Iris pigment epithelial cell (primary cell): Measurements from ENCODE around the gene CD99.

ENCODE experiments used
- DNase-seq: peaks from one replicate; pipeline ENCODE4 v3.0.0-alpha.2; 2011; ENCODE audit warnings: low read depth

Gene CD99

DNA sequence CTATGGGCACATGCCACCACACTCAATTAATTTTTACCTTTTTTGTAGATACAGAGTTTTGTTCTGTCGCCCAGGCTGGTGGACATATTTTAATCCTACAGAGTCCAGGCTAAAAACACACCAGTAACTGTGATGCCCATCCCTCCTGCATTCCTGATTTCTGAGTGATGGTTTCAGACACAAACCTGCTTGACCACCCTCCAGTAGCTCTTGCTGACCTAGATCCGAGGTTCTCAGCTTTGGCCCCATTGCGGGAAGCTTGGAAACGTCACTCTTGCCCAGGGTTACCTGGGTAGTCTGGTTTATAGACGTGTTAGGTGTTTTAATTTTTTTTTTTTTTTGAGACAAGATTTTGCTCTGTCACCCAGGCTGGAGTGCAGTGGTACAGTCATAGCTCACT is 7.5 kb downstream of the CD99 start:
- no peak for DNase-seq

DNA sequence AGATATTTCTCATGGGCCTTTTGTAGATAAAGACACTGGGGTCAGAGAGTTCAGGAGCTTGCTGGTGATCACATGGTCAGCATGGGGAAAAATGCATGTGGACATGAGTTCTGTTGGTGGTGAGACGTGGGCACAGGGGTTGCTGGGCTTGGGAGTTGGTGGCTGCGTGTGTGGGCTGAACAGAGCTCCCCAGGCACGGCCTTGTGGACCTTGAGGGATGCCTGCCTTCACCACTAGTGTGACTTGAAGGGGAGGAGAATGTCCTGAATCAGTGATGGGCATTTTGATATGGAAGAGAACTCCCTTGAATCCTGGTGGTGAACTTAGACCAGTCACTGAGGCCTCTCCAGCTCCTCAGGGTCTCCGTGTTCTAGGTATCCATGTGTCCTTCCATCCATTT is 8.9 kb downstream of the CD99 start:
- no peak for DNase-seq

DNA sequence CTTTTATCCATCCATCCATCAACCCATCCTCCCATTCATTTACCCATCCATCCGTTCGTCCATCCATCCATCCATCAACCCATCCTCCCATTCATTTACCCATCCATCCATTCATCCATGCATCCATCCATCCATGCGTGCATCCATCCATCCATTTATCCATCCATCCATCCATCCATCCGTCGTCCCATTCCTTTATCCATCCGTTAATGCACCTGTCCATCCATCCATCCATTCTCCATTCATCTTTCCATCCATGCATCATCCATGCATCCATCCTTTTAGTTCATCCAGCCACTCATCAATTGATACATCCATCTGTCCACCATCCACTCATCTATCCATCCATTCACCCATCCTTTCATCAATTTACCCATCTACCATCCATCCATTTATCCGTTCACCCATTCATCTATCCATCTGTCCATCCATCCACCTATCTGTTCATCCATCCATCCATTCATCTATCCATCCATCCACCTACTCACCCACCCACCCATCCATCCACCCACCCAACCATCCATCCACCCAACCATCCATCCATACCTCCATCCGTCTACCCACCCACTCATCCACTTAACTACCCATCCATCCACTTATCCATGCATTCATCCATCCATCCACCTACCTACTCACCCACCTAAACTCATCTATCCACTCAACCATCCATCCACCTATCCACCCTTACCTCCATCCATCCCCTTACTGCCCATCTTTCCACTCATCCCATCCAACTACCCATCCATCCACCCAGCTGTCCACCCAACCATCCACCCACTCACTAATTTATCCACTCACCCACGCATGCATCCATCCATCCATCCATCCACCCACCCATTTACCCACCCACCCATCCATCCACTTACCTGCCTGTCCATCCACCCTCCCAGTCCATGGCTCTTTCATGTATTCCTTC is 9.6 kb downstream of the CD99 start:
- DNase-seq: no peak

DNA sequence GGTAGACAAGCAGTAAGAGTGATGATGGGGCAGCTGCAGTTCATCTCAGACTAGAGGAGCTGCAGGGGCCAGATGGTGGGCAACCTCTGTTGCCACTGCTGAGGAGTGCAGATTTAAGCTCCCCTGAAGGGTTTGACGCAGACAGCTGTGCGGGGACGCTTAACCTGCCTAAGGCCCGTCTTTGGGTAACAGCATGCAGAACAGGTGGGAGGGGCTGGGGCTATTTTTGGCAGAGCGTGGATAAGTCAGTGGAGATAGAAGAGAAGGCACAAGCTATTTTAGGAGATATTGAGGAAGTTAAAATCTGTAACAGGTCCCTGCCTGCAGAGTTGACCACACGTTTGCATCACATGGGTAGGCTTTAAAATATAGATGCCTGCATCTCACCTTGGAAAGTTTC is 10.5 kb downstream of the CD99 start:
- no peak for DNase-seq

DNA sequence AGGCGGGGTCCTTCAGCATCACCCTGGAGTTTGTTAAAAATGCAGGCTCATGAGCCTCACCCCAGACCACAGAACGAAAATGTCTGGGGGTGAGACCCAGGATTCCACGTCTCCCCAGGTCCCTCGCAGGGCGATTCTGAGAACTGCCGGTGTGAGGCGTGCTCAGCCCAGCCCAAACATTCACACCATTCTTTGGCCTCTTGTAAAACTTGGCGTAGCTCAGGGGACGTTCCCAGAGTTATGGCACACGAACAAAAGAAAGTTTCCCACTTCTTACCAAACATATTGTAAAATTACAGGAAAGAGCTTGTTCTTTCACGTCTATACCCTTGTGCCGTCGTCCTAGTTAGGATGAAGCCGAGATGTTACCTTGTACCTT is 12.9 kb downstream of the CD99 start:
- DNase-seq: no peak

DNA sequence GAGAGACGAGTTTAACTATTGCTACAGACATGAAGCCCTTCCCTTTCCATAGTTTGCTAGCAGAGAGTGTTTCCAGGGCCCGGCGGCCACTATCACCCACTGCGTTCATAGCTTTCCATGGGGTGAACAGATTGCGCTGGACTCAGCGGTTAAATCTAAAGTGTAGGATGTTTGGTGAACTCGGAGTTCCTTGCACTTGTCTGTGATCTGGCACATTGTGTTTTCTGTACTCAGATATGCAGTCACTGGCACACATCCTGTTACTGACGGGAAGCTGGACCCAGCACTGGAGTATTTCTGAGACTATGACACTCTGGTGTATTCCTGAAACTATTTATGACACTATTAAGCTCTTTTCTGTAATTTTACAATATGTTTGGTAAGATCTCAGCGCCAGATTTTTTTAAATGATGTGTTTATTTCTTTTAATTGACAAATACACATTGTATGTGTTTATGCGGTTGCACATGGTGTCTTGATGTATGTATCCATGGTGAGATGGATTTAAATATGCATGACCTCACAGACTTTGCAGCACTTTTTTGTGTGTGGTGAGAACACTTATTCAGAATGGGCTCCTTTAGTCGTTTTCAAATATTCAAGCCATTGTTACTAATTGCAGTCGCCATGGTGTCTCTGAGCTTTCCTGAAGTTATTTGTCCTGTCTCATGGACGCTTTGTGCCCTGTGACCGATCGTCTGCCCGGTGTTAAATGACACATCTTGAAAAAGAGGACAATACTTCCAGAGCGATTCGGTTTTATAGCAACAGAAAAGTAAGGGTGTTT is 14.1 kb downstream of the CD99 start:
- no peak for DNase-seq

DNA sequence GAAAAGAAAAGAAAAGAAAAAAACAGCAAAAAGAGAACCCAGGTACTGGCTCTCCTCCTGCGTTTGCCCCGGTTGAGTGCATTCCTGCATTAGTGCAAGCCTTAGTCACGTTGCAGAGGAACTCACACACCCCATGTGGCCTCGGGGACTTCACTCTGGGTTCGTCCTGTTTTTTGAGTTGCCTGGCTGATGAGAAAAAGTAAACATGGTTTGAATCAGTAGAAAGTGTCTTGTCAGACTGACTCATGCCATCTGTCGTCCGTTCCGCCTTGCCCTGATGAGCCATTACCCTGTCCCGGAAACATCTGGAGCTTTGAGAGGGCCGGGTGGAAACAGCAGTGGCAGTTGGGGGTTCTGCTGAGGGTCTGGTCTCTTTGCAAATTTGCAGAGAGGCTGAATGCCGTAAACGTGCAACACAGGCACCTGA is 16.3 kb downstream of the CD99 start:
- DNase-seq: peak; percentile 88

DNA sequence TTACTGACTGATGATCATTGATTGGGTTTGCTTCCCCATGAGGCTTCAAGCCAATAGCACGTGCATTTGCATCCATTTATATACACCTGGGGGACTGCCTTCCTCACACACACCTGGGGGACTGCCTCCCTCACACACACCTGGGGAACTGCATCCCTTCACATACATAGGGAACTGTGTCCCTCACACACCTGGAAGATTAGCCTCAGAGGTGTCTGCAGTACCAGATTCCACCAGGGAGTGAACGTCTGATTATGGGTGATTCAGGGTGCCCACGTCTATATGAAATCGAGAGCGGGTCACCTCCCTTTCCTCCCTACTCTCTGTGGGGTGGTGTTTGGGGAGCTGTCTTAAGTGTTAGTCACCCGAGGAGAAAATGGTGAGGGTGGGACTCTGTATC is 16.9 kb downstream of the CD99 start:
- no peak for DNase-seq

DNA sequence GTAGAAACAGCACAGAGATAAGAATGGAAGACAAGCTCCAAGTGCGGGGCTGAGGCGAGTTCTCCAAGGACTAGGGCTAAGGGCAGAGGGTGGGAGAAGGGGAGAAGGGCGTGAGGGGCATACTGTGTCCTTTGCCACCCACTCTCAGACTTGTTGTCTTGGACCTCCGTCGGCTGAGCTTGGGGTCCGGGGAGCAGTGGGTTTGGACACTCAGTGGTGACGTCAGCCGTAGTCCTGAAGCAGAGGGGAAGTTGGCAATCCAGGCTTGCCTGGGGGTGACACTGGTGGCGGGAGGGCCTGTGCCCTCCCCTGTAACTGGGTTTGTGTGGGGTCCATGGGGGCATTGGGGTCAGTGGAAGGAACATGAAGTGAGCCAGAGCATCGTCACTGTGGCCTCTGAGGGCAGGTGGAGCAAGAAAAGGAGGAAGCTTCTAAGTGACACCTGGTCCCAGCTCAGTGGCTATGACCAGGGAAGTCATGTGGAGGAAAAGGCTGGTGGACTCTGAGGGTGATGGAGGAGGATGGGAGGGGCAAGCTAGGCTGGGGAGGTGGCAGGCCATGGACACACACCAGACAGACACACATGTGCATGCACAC is 17.6 kb downstream of the CD99 start:
- no peak for DNase-seq

DNA sequence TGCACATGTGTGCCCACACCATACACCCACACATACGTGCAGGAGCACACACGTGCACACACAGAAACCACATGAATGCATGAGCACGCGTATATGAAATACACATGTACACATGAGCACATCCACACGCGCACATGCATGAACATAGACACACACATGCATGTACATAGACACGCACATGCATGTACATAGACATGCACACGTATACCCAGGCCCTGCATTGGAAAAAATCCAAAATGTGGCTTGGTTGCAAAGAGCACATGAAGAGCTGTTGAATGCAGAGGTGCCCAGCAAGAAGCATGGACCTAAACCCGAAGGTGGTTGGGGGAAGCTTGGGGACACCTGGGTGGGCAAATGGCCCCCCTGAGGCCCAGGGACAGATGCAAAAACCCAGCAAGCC is 18.5 kb downstream of the CD99 start:
- DNase-seq: no peak

DNA sequence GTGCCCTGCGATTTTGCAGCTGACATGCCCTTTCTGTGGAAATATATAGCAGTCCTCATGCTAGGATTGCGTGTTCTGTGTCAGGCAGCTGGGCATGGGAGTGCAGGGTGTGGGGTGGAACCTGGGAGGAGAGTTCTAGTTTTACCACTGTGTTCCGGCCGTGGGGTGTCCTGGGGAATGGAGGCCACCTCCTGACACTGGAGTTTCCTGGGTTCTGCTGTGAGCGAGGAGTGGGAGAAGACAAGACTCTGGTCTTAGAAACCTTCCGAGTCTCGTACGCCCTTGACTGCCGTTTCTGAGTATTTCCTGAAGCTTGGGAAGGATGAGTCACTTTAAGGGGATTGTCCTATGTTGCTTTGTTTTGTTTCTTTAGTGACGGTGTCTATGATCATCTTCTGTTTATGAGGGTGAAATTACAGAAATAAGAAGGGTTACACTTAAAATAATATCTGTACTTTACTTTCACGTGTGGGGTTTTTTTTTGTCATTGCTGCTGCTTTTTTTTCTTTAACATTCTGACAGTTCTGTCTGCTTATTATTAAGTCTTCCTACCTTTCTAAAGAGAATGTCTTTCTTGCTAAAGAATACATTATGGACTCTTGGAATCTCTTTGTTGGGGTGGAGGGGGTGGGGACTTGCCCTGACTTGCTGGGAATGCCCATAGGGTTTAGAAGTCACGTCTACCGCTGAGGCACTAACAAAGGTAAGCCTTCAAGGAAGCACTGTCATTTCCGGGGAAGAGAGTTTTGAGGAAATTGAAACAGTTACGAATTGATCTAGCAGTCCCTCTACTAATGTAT is 19.1 kb downstream of the CD99 start:
- DNase-seq: peak; percentile 89

DNA sequence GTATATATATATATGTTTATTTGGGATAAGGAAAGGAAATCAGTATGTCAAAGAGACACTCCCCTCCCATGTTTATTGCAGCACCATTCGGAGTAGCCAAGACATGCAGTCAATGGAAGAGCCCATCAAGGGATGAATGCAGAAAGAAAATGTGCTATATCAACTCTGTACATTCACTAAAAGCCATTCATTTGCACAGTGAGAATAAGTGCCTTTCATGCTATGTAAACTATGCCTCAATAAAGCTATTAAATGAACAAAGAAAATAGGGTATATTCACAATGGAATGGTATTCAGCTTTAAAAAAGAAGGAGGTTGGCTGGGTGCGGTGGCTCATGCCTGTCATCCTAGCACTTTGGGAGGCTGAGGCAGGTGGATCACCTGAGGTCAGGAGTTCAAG is 20.3 kb downstream of the CD99 start:
- no peak for DNase-seq

DNA sequence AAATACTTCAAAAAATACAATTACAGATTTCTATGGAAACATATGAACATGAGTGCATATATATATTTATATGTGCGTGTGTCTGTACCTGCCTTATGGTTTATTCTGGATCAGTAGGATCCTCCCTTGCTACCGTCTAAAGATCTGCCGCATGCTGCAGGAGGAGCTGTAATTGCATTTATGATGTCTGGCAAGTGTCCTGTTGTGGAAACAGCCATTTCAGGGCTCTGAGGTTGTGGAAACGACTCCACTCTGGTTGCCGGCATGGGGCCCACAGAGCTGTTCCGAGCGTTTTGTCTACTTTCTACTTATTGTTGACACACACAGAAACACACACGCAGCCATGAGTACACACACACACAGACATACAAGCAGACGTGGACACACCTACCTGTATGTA is 21.3 kb downstream of the CD99 start:
- DNase-seq: no peak

DNA sequence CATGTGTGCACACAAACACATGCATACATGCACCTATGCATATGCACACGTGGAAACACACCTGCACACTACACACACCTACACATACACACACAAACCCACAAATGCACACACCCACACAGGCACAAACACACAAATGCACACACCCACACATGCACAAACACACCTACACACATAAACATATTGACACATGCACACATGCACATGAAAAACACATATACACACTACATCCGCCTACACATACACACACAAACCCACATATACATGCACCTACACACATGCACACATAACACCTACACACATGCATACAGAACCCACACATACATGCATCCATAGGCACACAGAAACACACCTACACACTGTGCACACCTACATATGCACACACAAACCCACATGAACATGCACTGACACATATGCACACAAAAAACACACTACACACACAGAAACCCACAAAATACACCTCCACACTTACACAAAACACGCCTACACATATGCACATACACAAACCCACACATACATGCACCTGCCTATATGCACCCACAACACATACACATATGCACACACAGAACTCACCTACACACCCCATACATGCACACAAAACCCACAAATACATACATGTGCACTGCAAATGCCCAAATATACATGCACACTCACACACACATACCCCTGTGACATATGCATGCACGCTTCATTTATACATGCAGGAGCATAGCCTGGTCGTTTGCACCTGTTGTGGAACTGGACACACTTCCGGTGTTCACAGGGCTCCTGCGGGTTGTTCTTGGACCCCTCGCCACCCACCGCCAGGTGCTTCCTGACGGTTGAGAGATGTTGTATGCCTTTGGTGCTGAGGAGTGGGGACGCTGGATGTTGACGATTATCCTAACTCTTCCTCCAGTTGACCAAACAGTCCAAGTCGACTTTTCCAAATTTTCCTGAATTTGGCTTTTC is 22.1 kb downstream of the CD99 start:
- DNase-seq: no peak

DNA sequence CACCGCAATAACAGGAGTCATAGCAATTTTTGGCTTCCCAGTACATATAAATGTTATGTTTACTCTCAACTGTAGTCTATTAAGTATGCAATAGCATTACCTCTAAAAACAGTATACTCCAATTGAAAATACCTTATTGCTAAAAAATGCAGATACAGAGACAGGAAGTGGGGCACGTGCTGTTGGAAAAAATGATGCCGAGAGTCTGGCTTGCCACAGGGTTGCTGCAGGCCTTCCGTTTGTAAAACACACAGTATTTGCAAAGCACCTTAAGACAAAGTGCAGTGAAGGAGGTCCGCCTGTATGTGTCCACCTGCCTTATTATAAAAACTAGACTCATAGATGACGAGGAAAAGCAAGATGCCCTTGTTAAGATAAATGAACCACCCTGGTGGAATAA is 23.5 kb downstream of the CD99 start:
- no peak for DNase-seq

DNA sequence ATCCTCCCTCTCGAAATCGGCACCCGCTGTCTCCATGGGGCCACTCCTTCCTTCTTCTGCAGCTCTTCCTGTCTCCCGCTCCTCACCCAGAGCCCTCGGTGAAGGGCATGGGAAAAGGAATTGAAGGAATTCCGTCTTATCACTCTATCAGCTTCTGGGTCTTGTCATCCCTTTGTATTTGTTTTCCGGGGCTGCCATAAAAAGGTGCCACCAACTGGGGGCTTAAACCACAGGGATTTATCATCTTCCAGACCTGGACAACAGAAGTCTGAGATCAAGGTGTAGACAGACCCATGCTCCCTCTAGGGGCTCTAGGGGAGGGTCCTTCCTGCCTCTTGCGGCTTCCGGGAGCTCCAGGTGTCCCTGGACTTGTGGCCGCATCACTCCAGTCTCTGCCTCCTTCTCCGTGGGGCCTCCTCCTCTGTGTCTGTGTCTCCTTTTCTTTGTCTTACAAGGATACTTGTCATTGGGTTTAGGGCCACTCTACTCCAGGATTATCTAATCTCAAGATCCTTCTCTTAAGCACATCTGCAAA is 24.0 kb downstream of the CD99 start:
- no peak for DNase-seq

DNA sequence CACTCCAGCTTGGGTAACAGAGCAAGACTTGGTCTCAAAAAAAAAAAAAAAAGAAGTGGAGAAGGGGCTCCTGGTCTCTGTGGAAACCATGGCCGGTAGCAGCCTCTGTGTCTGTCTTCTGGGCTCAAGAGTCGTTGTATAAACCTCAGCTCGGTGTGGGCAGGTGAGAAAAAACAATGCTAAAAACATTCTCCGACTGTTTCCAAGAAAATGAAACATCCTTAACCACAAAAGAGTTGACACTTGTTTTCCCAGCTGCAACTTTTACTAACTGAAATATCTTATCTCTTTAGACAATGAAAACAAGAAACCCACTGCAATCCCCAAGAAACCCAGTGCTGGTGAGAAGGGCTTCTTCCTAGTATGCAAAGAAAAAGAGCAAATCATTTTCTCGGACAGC is 26.2 kb downstream of the CD99 start:
- DNase-seq: no peak

DNA sequence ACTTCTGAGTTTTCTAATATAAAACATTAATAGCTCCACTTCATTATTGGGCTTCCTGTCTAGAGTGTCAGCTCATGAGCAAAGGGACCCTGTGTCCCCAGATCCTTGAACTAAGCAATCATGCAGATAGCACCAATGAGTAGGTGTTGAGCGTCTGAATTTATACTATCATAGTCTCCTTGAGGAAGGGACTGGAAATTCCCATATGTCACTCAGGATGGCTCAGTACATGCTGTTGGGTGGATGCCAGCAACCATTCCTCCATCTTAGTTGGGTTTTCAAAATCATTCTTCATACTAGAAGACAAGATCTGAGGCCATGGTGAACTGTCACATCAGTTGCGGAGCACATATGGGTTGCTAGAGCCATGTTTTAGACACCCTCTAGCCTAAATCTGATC is 27.7 kb downstream of the CD99 start:
- no peak for DNase-seq

DNA sequence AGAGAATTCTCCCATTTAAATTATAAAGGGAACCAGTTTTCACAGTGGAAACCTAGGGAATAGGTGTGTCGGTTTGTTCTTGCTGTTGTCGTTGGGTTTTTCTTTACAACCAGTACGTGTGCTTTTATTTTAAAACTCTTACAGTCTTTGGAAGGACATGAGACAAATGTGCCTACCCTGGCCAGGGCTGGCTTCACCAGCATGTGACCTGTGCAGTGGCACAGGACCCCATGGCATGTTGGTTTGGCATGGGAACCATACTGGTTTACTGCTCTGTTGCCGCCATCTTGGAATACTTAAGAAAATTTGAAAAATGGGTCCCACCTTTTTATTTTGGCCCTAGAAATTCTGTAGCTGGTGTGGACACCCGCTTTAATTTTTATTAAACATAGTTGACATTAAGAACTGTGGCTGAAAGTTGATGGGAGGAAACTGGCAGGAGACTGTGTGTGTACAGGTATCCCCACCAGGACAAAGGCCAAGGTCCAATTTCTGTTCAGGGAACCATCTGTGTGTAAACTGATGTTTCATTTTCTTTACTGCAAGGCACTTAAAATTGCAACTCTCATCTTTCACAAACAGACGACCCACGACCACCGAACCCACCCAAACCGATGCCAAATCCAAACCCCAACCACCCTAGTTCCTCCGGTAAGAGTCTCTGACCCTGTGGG is 28.8 kb downstream of the CD99 start:
- no peak for DNase-seq

DNA sequence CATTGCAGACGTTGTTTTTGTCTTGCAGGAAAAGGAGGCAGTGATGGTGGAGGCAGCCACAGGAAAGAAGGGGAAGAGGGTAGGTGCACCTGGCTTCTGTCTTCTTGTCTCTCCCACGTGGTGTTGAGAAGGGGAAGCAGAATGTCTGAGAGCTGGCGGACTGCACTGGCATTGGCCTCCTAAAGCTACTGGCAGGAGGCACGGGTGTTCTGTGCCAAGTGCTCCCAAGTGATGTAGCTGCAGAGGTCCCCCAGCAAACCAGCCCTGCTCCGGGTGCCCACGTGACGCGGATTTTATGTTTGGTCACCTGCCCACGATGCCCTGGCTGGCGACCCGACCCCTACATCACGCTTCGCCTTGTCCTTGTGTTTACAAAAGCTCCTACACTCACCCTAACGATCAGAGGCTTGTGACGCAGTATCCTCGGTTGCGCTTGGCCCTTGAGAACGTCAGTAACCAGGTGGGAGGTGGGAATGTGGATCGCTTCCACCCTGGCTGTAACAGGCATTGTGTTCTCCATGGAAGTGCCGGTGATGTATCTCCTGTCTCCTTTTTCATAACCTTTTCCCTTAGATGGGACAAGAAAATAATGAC is 32.3 kb downstream of the CD99 start:
- no peak for DNase-seq
